Rectal smooth muscle tissue (tissue), 1 donor: Measurements from ENCODE around the gene BICRA.
A peak's percentile ranks its signal among the peaks of the same experiment; 100 is the strongest.
"Not testable (repeated sequence)": the region's sequence is repeated elsewhere in the genome, so short reads cannot be mapped to it uniquely, and the experiment has no call there.

Source experiments
- H3K27ac ChIP-seq: one replicate; pipeline ENCODE4 v1.7.0; 2013; ENCODE audit warnings: low read depth, low read length, inconsistent platforms
- H3K27me3 ChIP-seq: one replicate; pipeline ENCODE4 v1.7.0; 2013; ENCODE audit warnings: low read length; ENCODE audit not compliant: control insufficient read depth, insufficient read depth
- H3K36me3 ChIP-seq: one replicate; pipeline ENCODE4 v1.7.0; 2013; ENCODE audit warnings: low read length; ENCODE audit not compliant: control insufficient read depth, insufficient read depth
- H3K4me1 ChIP-seq: one replicate; pipeline ENCODE4 v1.7.0; 2013; ENCODE audit warnings: low read length; ENCODE audit not compliant: control insufficient read depth, insufficient read depth
- H3K4me3 ChIP-seq: one replicate; pipeline ENCODE4 v1.7.0; 2013; ENCODE audit warnings: low read length
- H3K9ac ChIP-seq: one replicate; pipeline ENCODE4 v1.7.0; 2013; ENCODE audit warnings: low read length

Gene BICRA

DNA sequence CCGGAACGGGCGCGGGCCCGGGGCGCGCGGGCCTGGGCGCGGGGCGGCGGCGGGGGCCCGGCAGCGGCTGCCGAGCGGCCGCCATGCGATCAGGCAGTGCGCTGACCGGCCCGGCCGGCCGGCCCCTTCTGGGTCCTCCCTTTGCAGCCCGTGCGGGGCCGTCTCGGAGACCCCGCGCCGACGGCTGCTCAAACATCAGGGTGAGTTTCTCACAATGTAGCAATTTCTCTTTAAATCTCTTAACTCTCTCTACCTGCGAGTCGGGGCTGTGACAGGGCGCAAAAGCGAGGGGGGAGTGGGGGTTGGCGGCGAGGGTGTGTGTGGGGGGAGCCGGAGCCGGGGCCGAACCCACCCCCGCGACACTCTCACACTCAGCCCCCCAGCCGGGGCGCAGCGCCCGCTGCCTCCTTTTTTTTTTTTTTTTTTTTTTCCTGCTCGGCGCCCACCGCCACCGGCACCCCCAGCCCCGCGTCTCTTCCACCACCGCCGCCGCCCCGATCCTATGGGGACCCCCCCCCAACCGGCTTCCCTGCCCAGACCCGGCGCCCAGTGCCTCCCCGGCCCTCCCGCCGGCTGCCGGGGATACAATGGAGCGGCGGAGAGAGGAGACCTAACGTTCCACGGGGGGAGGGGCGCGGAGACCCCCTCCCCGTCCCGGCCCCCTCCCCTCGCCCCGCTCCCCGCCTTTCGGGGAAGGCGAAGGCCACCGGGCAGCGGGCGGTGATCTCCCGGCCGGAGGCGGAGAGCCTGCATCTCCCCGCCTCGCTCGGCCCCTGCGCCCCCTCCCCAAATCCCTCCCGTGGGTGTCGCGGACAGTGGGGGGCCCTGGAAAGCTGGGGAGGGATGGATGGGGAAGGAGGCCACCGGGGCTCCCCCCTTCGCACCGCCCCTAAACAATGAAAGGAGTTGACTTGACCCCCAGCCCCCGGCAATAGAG, at the start of gene BICRA:
BICRA (plus strand) TSS at position 166 of the 937 bp plus-strand sequence. CDS start 64,441 bp downstream, outside the sequence.
- peaks cover 17% of the 10 kb centered on the region for H3K4me1 ChIP-seq
- H3K27ac ChIP-seq, result peak within 1 kb of the TSS; percentile 100
- H3K9ac ChIP-seq, result peak within 1 kb of the TSS; percentile 98
- no peaks in the 10 kb centered on the region for H3K36me3 ChIP-seq
- H3K4me3 ChIP-seq, result peak within 1 kb of the TSS; percentile 97
- no peaks in the 10 kb centered on the region for H3K27me3 ChIP-seq

DNA sequence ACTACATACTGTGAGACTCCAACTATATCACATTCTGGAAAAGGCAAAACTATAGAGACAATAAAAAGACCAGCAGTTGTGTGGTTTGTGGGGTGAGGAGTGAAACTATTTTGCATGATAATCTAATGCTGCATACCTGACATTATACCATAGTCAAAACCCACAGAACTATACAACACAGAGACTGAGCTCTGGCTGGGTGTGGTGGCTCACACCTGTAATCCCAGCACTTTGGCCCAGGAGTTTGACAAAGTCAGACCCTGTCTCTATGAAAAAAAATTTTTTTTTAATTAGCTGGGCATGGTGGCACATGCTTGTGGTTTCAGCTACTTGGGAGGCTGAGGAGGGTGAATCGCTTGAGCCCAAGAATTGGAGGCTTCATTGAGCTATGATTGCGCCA, 47.9 kb upstream of the BICRA start:
- H3K27me3 ChIP-seq, result no peaks in the 10 kb centered on the region
- H3K4me3 ChIP-seq, result no peak overlapping the region
- H3K36me3 ChIP-seq, result no peaks in the 10 kb centered on the region
- H3K9ac ChIP-seq, result no peak overlapping the region
- no peaks in the 10 kb centered on the region for H3K4me1 ChIP-seq
- no peak overlapping the region for H3K27ac ChIP-seq

DNA sequence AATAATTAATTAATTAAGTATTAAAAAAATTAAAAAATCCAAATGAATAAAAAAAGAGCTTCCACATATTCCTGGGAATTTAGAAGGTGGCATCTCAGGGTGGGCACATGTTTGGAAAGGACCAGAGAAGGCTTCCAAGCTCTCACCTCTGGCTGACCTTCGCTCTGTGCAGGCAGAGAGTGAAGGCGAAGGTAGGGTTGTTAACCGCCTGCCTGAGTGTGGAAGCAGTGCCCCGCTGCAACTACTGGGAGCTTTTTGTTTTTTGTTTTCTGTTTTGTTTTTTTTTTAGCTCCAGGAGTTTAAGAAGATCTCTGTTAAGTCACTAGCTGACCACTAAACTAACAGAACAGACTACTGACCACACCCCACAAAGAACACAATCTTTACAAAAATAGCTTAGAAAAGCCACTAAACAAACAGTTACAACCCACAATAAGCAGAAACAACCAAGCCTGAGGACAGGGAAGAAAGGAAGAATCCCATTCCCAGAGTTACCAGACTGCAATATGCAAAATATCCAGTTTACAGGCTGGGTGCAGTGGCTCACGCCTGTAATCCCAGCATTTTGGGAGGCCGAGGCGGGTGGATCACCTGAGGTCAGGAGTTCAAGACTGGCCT, 47.4 kb upstream of the BICRA start:
- H3K4me1 ChIP-seq, result no peaks in the 10 kb centered on the region
- no peak overlapping the region for H3K9ac ChIP-seq
- H3K27me3 ChIP-seq, result no peaks in the 10 kb centered on the region
- H3K27ac ChIP-seq, result no peak overlapping the region
- no peak overlapping the region for H3K4me3 ChIP-seq
- no peaks in the 10 kb centered on the region for H3K36me3 ChIP-seq

DNA sequence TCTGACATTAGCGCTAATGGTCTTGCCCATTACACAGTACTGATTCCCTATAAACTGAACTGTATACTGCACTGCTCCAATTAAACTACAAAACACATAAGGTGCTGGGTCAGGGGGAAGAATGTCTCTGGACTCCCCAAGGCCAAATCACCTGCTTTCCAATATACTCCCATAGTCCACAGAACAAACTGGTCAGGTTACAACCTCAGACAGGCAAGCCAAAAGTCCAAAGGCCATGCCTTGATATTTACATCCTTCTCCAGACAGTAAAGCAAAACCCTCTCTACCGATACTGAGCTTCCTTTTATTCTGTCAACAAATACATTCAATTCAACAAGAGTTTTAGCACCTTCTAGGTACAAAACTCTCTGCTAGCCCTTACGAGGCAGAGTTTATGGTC, 44.9 kb upstream of the BICRA start:
- Histone ChIP-seq H3K27ac (no peak overlapping the region), H3K36me3 (no peaks in the 10 kb centered on the region), H3K9ac (peak overlapping the region; percentile 10)

DNA sequence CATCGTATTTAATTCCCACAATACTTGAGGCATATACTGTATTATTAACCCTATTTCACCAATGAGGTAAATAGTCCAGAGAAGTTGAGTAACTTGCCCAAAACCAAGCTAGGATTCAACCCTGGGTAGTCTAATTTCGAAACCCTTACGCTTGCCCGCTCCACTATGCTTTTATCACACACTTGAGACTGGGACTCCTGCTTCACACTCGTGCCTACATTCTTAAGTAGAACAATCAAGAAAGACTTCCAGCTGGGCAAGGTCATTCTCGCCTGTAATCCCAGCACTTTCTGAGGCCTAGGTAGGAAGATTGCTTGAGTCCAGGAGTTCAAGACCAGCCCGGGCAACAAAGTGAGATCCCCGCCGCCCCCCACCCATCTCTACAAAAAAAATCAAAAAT, 39.6 kb upstream of the BICRA start:
- Histone ChIP-seq H3K36me3 (no peaks in the 10 kb centered on the region), H3K27ac (no peak overlapping the region), H3K27me3 (no peaks in the 10 kb centered on the region), H3K4me1 (no peaks in the 10 kb centered on the region), H3K4me3 (no peak overlapping the region), H3K9ac (no peak overlapping the region)

More for the DNA sequence above, 44.9 kb upstream of the BICRA start:
- H3K4me3 ChIP-seq, result no peak overlapping the region
- H3K4me1 ChIP-seq, result no peaks in the 10 kb centered on the region
- H3K27me3 ChIP-seq, result no peaks in the 10 kb centered on the region

DNA sequence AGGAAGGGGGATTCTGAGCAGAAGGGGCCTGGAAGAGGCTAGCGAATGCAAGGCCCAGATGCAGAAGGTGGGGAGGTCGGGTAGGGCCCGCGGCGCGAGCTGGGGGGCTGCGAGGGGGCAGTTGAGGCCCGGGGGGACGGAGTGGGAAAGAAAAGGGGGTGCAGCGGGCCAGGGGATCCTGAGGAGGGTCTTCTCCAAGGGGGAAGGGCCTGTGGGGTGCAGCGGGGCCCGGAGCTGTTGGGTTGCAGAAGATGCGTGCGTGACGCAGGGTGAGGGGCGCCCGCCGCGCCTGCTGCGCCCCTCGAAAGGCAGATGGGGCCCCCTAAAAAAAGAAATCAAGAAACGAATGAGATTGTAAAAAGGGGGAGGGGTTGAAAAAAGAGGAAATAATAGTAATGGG, 36.3 kb upstream of the BICRA start:
- no peaks in the 10 kb centered on the region for H3K4me1 ChIP-seq
- no peak overlapping the region for H3K27ac ChIP-seq
- H3K36me3 ChIP-seq, result no peaks in the 10 kb centered on the region
- H3K4me3 ChIP-seq, result no peak overlapping the region
- no peaks in the 10 kb centered on the region for H3K27me3 ChIP-seq
- no peak overlapping the region for H3K9ac ChIP-seq

DNA sequence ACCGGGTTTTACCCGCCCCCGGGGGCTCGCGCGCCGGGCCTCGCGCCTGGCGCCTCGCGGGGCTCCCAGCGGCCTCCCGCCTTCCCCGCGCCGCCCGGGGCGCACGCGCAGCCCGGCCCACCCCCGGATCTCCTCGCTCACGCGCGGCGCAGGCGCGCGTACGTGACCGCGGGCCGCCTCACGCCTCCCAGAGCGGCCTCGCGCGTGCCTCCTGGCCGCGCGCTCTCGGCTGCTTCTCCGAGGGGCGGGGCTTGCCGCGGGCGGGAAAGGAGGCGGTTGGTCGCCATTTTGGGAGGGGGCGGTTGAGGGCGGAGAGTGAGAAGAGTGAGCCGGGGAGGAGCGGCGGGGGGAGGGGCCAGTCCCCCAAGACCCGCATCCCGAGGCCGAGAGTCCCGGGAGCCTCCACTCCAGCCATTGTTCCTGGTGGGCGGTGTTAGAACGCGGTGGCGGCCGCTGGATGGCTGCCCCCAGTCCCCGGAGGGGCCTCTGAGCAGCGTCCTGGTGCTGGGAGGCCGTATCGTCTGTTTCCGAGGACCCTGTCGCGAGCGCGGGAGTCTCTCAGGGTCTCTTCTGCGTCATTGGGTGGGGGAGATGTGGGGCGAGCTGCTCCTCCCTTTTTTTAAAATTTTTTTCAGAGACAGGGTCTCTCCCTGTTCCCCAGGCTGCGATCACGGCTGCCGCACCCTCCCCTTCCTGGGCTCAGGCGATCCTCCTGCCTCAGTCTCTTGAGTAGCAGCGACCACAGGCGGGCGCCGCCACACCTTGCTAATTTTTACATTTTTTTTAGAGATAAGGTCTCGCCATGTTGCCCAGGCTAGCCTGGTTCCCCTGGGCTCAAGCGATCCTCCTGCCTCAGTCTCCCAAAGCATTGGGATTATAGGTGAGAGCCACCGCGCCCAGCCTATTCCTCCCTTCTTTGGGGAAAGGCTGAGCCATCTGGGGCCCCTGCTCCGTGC, 35.6 kb upstream of the BICRA start, which contains the start of gene ZNF541:
ZNF541 (minus strand) TSS at position 78 of the 956 bp plus-strand sequence. CDS start 17,292 bp downstream, outside the sequence.
- no peak within 1 kb of the TSS for H3K9ac ChIP-seq
- H3K27me3 ChIP-seq, result no peaks in the 10 kb centered on the region
- peak within 1 kb of the TSS; percentile 44 for H3K4me3 ChIP-seq
- no peaks in the 10 kb centered on the region for H3K4me1 ChIP-seq
- no peak within 1 kb of the TSS for H3K27ac ChIP-seq
- H3K36me3 ChIP-seq, result no peaks in the 10 kb centered on the region

DNA sequence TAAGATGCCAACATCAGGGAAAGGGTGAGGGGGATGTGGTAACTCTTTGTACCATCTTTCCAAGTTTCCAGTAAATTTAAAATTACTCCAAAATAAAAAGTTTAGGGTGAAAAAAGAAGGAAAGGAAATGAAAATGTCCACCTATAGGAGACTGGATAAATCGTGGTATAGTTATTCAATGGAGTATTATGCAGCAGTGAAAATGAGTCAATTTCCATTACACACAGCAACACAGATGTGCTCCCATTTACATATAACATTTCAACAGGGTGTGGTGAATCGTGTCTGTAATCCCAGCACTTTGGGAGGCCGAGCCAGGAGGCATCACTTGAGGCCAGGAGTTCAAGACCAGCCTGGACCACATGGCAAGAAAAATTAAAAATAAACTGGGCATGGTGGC, 28.5 kb upstream of the BICRA start:
- Histone ChIP-seq H3K27ac (no peak overlapping the region), H3K27me3 (no peaks in the 10 kb centered on the region), H3K36me3 (no peaks in the 10 kb centered on the region), H3K4me1 (no peaks in the 10 kb centered on the region), H3K9ac (no peak overlapping the region), H3K4me3 (no peak overlapping the region)

DNA sequence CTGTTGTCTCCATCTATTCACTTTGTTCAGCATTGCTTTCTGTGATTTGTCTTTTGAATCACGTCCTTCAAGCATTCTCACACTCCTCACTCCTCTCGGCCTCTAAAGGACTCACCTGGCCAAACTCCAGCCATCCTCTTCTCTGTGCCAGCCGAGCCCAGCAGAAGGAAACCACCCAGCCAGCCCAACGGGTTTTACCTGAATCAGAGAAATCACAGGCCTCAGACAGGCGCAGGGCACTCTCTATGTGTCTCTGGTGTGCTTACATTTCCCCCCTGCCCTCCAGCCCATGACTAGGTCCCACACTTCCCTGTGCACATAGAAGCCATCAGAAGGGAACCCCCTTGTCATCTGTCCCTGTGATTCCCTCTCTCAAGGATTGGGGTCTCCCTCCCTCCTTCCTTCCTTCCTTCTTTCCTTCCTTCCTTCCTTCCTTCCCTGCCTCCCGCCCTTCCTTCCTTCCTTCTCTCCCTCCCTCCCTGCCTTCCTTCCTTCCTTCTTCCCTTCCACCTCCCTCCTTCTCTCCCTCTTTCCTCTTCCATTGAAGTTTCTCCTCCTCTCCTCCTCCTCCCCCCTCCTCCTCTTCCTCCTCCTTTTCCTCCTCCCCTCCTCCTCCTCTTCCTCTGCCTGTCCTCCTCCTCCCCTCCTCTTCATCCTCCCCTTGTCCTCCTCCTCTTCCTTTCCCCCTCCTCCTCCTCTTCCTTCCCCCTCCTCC, 27.2 kb upstream of the BICRA start:
- Histone ChIP-seq H3K4me3 (no peak overlapping the region), H3K27me3 (no peaks in the 10 kb centered on the region), H3K27ac (no peak overlapping the region), H3K4me1 (no peaks in the 10 kb centered on the region), H3K36me3 (no peaks in the 10 kb centered on the region), H3K9ac (no peak overlapping the region)

DNA sequence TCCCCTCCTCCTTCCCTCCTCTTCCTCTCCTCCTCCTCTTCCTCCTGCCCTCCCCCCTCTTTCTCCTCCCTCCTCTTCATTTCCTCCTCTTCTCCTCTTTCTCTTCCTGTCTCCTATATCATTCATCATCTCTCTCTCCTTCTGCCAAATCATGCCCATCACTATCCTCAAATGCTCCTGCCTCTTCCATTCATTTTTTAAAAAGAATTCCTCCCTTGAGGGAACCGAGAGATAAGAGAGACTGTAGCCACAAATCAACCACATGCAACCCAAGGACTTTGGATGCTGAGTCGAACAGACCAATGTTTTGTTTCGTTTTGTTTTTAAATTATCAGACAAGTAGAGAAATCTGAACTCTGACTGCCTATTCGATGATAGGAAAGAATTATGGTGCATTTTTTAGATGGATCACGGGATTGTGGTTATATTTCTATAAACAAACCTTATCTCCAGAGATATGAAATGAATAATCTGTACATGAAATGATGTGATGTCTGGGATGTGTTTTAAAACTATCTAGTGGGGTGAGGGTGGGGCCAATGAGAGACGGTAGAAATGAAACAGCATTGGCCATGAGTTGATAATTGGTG, 26.5 kb upstream of the BICRA start:
- no peaks in the 10 kb centered on the region for H3K36me3 ChIP-seq
- no peak overlapping the region for H3K4me3 ChIP-seq
- no peaks in the 10 kb centered on the region for H3K27me3 ChIP-seq
- no peak overlapping the region for H3K9ac ChIP-seq
- H3K27ac ChIP-seq, result no peak overlapping the region
- H3K4me1 ChIP-seq, result no peaks in the 10 kb centered on the region

DNA sequence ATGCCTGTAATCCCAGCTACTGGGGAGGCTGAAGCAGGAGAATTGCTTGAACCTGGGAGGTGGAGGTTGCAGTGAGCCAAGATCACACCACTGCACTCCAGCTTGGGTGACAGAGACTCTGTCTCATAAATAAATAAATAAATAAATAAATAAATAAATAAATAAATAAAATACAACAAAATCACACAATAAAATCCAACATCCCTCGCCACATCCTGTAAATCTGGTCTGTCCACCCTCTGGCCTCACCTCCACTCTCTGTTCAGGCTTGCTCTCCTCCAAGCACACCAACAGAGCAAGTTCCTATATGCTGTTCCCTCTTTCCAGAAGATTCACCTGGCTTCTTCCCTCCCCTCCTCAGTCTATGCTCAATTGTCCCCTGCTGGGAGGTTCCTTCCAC, 25.8 kb upstream of the BICRA start:
- H3K27me3 ChIP-seq, H3K36me3 ChIP-seq, H3K4me1 ChIP-seq, H3K27ac ChIP-seq, H3K4me3 ChIP-seq, H3K9ac ChIP-seq: not testable (repeated sequence)
